Measurements from ENCODE around the gene VIPR2.

Gene VIPR2

GRCh38 chr7:159156436-159157245, 12.0 kb upstream of the VIPR2 start:
- Histone ChIP-seq H3K27me3 (ENCODE audit: control insufficient read depth, insufficient read depth, low read length) (no peaks in the 10 kb centered on the region), H3K36me3 (ENCODE audit: control insufficient read depth, insufficient read depth, low read length) (no peaks in the 10 kb centered on the region), H3K4me1 (ENCODE audit: control insufficient read depth, insufficient read depth, low read length) (no peaks in the 10 kb centered on the region), H3K9me3 (ENCODE audit: control insufficient read depth, insufficient read depth, low read length) (no peaks in the 10 kb centered on the region), H3K4me3 (ENCODE audit: low read depth, low read length) (no peak overlapping the region), H3K9ac (ENCODE audit: low read depth, low read length) (no peak overlapping the region)

- H3K4me1 ChIP-seq (ENCODE audit: control insufficient read depth, insufficient read depth, low read length): no peaks in the 10 kb centered on the region
- H3K4me3 ChIP-seq (ENCODE audit: low read depth, low read length): no peak overlapping the region
- H3K27me3 ChIP-seq (ENCODE audit: control insufficient read depth, insufficient read depth, low read length): no peaks in the 10 kb centered on the region
- H3K9me3 ChIP-seq (ENCODE audit: control insufficient read depth, insufficient read depth, low read length): no peaks in the 10 kb centered on the region
- no peak overlapping the region for H3K9ac ChIP-seq (ENCODE audit: low read depth, low read length)
- no peaks in the 10 kb centered on the region for H3K36me3 ChIP-seq (ENCODE audit: control insufficient read depth, insufficient read depth, low read length)
Observed at GRCh38 chr7:159155410-159155809, 10.7 kb upstream of the VIPR2 start.

GRCh38 chr7:159154243-159154642, 9.6 kb upstream of the VIPR2 start:
- no peak overlapping the region for H3K9ac ChIP-seq (ENCODE audit: low read depth, low read length)
- no peaks in the 10 kb centered on the region for H3K4me1 ChIP-seq (ENCODE audit: control insufficient read depth, insufficient read depth, low read length)
- H3K9me3 ChIP-seq (ENCODE audit: control insufficient read depth, insufficient read depth, low read length): no peaks in the 10 kb centered on the region
- H3K36me3 ChIP-seq (ENCODE audit: control insufficient read depth, insufficient read depth, low read length): no peaks in the 10 kb centered on the region
- H3K4me3 ChIP-seq (ENCODE audit: low read depth, low read length): no peak overlapping the region
- H3K27me3 ChIP-seq (ENCODE audit: control insufficient read depth, insufficient read depth, low read length): peaks cover 2% of the 10 kb centered on the region

- Histone ChIP-seq H3K4me1 (ENCODE audit: control insufficient read depth, insufficient read depth, low read length) (no peaks in the 10 kb centered on the region), H3K9me3 (ENCODE audit: control insufficient read depth, insufficient read depth, low read length) (no peaks in the 10 kb centered on the region), H3K9ac (ENCODE audit: low read depth, low read length) (no peak overlapping the region), H3K27me3 (ENCODE audit: control insufficient read depth, insufficient read depth, low read length) (peaks cover 2% of the 10 kb centered on the region), H3K4me3 (ENCODE audit: low read depth, low read length) (no peak overlapping the region), H3K36me3 (ENCODE audit: control insufficient read depth, insufficient read depth, low read length) (no peaks in the 10 kb centered on the region)
Observed at GRCh38 chr7:159153511-159153910, 8.8 kb upstream of the VIPR2 start.

GRCh38 chr7:159152816-159153215, 8.1 kb upstream of the VIPR2 start:
- Histone ChIP-seq H3K4me3 (ENCODE audit: low read depth, low read length) (no peak overlapping the region), H3K27me3 (ENCODE audit: control insufficient read depth, insufficient read depth, low read length) (peaks cover 2% of the 10 kb centered on the region), H3K4me1 (ENCODE audit: control insufficient read depth, insufficient read depth, low read length) (peaks cover 3% of the 10 kb centered on the region), H3K36me3 (ENCODE audit: control insufficient read depth, insufficient read depth, low read length) (no peaks in the 10 kb centered on the region), H3K9ac (ENCODE audit: low read depth, low read length) (no peak overlapping the region), H3K9me3 (ENCODE audit: control insufficient read depth, insufficient read depth, low read length) (no peaks in the 10 kb centered on the region)

- peaks cover 9% of the 10 kb centered on the region for H3K4me1 ChIP-seq (ENCODE audit: control insufficient read depth, insufficient read depth, low read length)
- H3K4me3 ChIP-seq (ENCODE audit: low read depth, low read length): no peak overlapping the region
- no peak overlapping the region for H3K9ac ChIP-seq (ENCODE audit: low read depth, low read length)
- peaks cover 7% of the 10 kb centered on the region for H3K27me3 ChIP-seq (ENCODE audit: control insufficient read depth, insufficient read depth, low read length)
- no peaks in the 10 kb centered on the region for H3K36me3 ChIP-seq (ENCODE audit: control insufficient read depth, insufficient read depth, low read length)
- H3K9me3 ChIP-seq (ENCODE audit: control insufficient read depth, insufficient read depth, low read length): no peaks in the 10 kb centered on the region
Observed at GRCh38 chr7:159151231-159151630, 6.6 kb upstream of the VIPR2 start.

GRCh38 chr7:159149488-159149887, 4.8 kb upstream of the VIPR2 start:
- no peaks in the 10 kb centered on the region for H3K36me3 ChIP-seq (ENCODE audit: control insufficient read depth, insufficient read depth, low read length)
- no peak overlapping the region for H3K9ac ChIP-seq (ENCODE audit: low read depth, low read length)
- H3K9me3 ChIP-seq (ENCODE audit: control insufficient read depth, insufficient read depth, low read length): no peaks in the 10 kb centered on the region
- H3K4me1 ChIP-seq (ENCODE audit: control insufficient read depth, insufficient read depth, low read length): peaks cover 9% of the 10 kb centered on the region
- H3K27me3 ChIP-seq (ENCODE audit: control insufficient read depth, insufficient read depth, low read length): peaks cover 17% of the 10 kb centered on the region
- H3K4me3 ChIP-seq (ENCODE audit: low read depth, low read length): no peak overlapping the region

- no peaks in the 10 kb centered on the region for H3K9me3 ChIP-seq (ENCODE audit: control insufficient read depth, insufficient read depth, low read length)
- no peaks in the 10 kb centered on the region for H3K36me3 ChIP-seq (ENCODE audit: control insufficient read depth, insufficient read depth, low read length)
- no peak overlapping the region for H3K9ac ChIP-seq (ENCODE audit: low read depth, low read length)
- H3K4me3 ChIP-seq (ENCODE audit: low read depth, low read length): no peak overlapping the region
- peaks cover 9% of the 10 kb centered on the region for H3K4me1 ChIP-seq (ENCODE audit: control insufficient read depth, insufficient read depth, low read length)
- peaks cover 23% of the 10 kb centered on the region for H3K27me3 ChIP-seq (ENCODE audit: control insufficient read depth, insufficient read depth, low read length)
Observed at GRCh38 chr7:159148430-159149395, 4.0 kb upstream of the VIPR2 start.

GRCh38 chr7:159147687-159148086, 3.0 kb upstream of the VIPR2 start:
- no peak overlapping the region for H3K4me3 ChIP-seq (ENCODE audit: low read depth, low read length)
- no peak overlapping the region for H3K9ac ChIP-seq (ENCODE audit: low read depth, low read length)
- no peaks in the 10 kb centered on the region for H3K9me3 ChIP-seq (ENCODE audit: control insufficient read depth, insufficient read depth, low read length)
- peaks cover 34% of the 10 kb centered on the region for H3K27me3 ChIP-seq (ENCODE audit: control insufficient read depth, insufficient read depth, low read length)
- H3K4me1 ChIP-seq (ENCODE audit: control insufficient read depth, insufficient read depth, low read length): peaks cover 13% of the 10 kb centered on the region
- no peaks in the 10 kb centered on the region for H3K36me3 ChIP-seq (ENCODE audit: control insufficient read depth, insufficient read depth, low read length)

- H3K36me3 ChIP-seq (ENCODE audit: control insufficient read depth, insufficient read depth, low read length): no peaks in the 10 kb centered on the region
- H3K4me1 ChIP-seq (ENCODE audit: control insufficient read depth, insufficient read depth, low read length): peaks cover 13% of the 10 kb centered on the region
- no peak overlapping the region for H3K9ac ChIP-seq (ENCODE audit: low read depth, low read length)
- H3K27me3 ChIP-seq (ENCODE audit: control insufficient read depth, insufficient read depth, low read length): peaks cover 38% of the 10 kb centered on the region
- no peak overlapping the region for H3K4me3 ChIP-seq (ENCODE audit: low read depth, low read length)
- no peaks in the 10 kb centered on the region for H3K9me3 ChIP-seq (ENCODE audit: control insufficient read depth, insufficient read depth, low read length)
Observed at GRCh38 chr7:159147246-159147645, 2.6 kb upstream of the VIPR2 start.

- Histone ChIP-seq H3K4me3 (ENCODE audit: low read depth, low read length) (no peak overlapping the region), H3K27me3 (ENCODE audit: control insufficient read depth, insufficient read depth, low read length) (peaks cover 38% of the 10 kb centered on the region), H3K9me3 (ENCODE audit: control insufficient read depth, insufficient read depth, low read length) (no peaks in the 10 kb centered on the region), H3K9ac (ENCODE audit: low read depth, low read length) (no peak overlapping the region), H3K4me1 (ENCODE audit: control insufficient read depth, insufficient read depth, low read length) (peaks cover 20% of the 10 kb centered on the region), H3K36me3 (ENCODE audit: control insufficient read depth, insufficient read depth, low read length) (no peaks in the 10 kb centered on the region)
Observed at GRCh38 chr7:159146084-159146858, 1.6 kb upstream of the VIPR2 start.
